Ishikawa (cell line): ENCODE data around the gene NSMCE4A.

Source experiments
- CEBPB ChIP-seq: IDR thresholded peaks from 2 replicates; pipeline ENCODE4 v1.6.1; 2012
- CREB1 ChIP-seq: IDR thresholded peaks from 2 replicates; pipeline ENCODE4 v1.6.1; 2012; ENCODE audit warnings: low read depth
- EGR1 ChIP-seq: IDR thresholded peaks from 2 replicates; pipeline ENCODE4 v1.6.1; 2012
- EP300 ChIP-seq: IDR thresholded peaks from 2 replicates; pipeline ENCODE4 v1.6.1; 2012; ENCODE audit warnings: borderline replicate concordance
- FOXM1 ChIP-seq: IDR thresholded peaks from 2 replicates; pipeline ENCODE4 v1.6.1; 2012; ENCODE audit warnings: low read depth, borderline replicate concordance
- NFIC ChIP-seq: IDR thresholded peaks from 2 replicates; pipeline ENCODE4 v1.6.1; 2012
- RAD21 ChIP-seq: IDR thresholded peaks from 2 replicates; pipeline ENCODE4 v1.6.1; 2012; ENCODE audit warnings: low read depth
- TAF1 ChIP-seq: IDR thresholded peaks from 2 replicates; pipeline ENCODE4 v1.6.1; 2012; ENCODE audit warnings: low read depth, mild to moderate bottlenecking
- TCF12 ChIP-seq: IDR thresholded peaks from 2 replicates; pipeline ENCODE4 v1.6.1; 2012; ENCODE audit warnings: low read depth
- TEAD4 ChIP-seq: IDR thresholded peaks from 2 replicates; pipeline ENCODE4 v1.6.1; 2012
- YY1 ChIP-seq: IDR thresholded peaks from 2 replicates; pipeline ENCODE4 v1.6.1; 2012; ENCODE audit warnings: low read depth
- ZBTB7A ChIP-seq: IDR thresholded peaks from 2 replicates; pipeline ENCODE4 v1.6.1; 2012; ENCODE audit warnings: low read depth
- TF ChIP-seq, protein P1 (sequence below): IDR thresholded peaks from 2 replicates; pipeline ENCODE4 v1.6.1; 2012
- TF ChIP-seq, protein P2 (sequence below): IDR thresholded peaks from 2 replicates; pipeline ENCODE4 v1.6.1; 2012; ENCODE audit warnings: low read depth, mild to moderate bottlenecking
- TF ChIP-seq, protein P3 (sequence below): IDR thresholded peaks from 2 replicates; pipeline ENCODE4 v1.6.1; 2012

NSMCE4A gene

DNA sequence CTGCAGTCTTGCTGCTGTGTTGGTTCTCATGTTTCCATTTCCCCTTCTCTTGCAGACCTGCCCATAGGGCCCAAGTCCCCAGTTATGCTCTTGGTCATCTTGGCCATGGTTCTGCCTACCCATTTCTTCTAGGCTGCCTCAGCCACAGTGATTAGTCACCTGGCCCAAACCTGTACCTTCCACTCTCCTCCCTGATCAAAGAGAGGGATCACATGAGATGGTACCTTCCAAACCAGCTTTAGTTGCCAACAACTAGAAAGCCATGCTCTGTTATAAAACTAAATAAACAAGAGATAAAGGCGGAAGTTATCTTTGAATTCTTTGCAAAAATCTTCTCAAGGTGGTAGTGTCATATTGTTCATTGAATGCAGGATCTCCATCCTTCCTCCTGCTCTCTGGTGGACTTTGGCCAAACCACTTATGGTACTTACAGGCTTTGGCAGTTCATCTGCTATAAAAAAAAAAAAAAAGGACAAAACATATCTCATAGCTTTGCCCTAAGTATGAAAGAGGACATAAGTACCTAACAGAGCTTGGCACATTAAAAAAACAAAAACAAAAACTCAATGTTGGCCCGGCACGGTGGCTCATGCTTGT is 39.7 kb upstream of the NSMCE4A start:
- TF ChIP-seq TCF12 (no peak), RAD21 (no peak), EP300 (no peak), CEBPB (no peak)
- TF ChIP-seq, protein P1, sequence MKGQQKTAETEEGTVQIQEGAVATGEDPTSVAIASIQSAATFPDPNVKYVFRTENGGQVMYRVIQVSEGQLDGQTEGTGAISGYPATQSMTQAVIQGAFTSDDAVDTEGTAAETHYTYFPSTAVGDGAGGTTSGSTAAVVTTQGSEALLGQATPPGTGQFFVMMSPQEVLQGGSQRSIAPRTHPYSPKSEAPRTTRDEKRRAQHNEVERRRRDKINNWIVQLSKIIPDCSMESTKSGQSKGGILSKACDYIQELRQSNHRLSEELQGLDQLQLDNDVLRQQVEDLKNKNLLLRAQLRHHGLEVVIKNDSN: no peak

DNA sequence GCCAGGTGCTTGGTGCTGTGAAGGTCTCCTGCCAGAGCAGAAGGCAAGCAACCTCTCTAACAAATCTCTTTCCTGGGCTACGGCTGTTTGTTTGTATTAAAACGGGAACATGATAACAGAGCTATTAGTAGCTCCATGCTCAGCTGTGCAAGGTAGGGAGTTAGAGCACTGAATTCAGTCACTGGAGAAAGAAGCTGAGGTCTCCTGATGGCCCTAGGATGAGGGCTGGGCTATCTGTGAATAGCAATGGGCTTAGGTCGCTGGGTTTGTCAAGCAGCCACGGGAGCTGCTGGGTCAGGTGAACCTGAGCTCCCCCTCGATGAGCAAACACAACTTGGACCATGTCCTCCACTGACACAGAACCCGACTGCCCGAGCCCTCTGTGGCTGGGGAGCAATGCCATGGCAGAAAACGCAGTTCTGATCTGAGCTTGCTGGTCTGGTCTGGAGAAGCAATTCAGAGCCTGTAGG is 38.3 kb upstream of the NSMCE4A start:
- TF ChIP-seq, protein P2, sequence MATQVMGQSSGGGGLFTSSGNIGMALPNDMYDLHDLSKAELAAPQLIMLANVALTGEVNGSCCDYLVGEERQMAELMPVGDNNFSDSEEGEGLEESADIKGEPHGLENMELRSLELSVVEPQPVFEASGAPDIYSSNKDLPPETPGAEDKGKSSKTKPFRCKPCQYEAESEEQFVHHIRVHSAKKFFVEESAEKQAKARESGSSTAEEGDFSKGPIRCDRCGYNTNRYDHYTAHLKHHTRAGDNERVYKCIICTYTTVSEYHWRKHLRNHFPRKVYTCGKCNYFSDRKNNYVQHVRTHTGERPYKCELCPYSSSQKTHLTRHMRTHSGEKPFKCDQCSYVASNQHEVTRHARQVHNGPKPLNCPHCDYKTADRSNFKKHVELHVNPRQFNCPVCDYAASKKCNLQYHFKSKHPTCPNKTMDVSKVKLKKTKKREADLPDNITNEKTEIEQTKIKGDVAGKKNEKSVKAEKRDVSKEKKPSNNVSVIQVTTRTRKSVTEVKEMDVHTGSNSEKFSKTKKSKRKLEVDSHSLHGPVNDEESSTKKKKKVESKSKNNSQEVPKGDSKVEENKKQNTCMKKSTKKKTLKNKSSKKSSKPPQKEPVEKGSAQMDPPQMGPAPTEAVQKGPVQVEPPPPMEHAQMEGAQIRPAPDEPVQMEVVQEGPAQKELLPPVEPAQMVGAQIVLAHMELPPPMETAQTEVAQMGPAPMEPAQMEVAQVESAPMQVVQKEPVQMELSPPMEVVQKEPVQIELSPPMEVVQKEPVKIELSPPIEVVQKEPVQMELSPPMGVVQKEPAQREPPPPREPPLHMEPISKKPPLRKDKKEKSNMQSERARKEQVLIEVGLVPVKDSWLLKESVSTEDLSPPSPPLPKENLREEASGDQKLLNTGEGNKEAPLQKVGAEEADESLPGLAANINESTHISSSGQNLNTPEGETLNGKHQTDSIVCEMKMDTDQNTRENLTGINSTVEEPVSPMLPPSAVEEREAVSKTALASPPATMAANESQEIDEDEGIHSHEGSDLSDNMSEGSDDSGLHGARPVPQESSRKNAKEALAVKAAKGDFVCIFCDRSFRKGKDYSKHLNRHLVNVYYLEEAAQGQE: no peak
- TF ChIP-seq CEBPB (no peak), TCF12 (no peak), YY1 (no peak), RAD21 (no peak), TEAD4 (no peak), ZBTB7A (no peak), EP300 (no peak), TAF1 (no peak), FOXM1 (no peak), CREB1 (no peak), EGR1 (no peak), NFIC (no peak)
- TF ChIP-seq, protein P3, sequence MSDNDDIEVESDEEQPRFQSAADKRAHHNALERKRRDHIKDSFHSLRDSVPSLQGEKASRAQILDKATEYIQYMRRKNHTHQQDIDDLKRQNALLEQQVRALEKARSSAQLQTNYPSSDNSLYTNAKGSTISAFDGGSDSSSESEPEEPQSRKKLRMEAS: no peak
- TF ChIP-seq, protein P1: no peak

DNA sequence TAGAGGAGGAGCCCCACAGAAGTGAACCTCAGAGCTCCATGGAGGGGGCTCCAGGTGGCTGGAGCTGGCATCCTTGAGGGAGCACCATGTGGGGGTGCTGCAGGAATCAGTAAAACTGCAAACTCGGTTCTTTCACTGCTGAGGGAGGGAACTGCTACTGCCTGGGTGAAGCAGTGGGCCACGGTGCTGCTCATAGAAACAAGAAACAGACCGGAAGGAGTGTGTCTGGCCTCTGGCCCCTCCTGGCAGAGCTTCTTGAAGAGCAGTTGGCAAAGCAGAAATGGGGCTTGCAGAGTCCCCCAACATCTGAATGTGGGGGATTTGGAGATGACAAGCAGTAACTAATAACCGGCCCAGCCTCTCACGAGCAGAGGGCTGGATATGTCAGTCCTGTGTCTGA is 37.7 kb upstream of the NSMCE4A start:
- no peak for TF ChIP-seq EP300
- no peak for TF ChIP-seq YY1
- TF ChIP-seq CEBPB: no peak
- no peak for TF ChIP-seq TAF1
- TF ChIP-seq, protein P3: no peak
- no peak for TF ChIP-seq EGR1
- TF ChIP-seq CREB1: no peak
- TF ChIP-seq, protein P1: no peak
- no peak for TF ChIP-seq TEAD4
- no peak for TF ChIP-seq NFIC
- TF ChIP-seq, protein P2: no peak
- TF ChIP-seq RAD21: no peak

DNA sequence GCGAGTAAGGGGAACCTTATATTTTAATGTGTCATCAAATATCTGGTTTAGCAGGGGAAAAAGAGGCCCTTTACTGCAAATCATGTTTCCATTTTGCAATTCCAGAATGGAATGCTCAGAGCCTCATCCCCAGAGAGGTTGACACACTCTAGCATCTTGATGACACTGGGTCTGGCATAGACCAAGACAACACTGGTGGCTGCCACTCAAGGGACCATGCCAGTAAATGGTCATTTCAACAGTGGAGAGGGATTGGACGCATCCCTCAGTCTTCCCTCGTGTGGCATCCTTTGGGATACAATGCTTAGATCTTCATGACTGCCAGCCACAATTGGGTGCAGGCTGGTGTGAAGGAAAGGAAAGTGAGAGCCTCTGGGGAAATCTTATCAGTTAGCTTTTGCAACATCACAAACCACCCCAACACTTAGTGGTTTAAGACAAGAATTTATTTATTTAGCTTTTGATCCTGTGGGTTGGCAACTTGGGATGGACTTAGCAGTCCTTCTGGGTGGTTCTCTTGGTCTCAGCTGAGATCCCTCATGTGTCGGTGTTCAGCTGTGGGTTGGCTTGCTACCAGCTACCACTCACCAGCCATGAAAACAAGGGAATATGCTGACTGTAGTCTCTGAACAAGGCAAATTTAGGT is 35.5 kb upstream of the NSMCE4A start:
- TF ChIP-seq EP300: no peak
- TF ChIP-seq ZBTB7A: no peak
- TF ChIP-seq RAD21: no peak
- TF ChIP-seq TEAD4: no peak
- TF ChIP-seq EGR1: no peak
- TF ChIP-seq CEBPB: no peak
- TF ChIP-seq, protein P2: no peak
- TF ChIP-seq, protein P3: no peak
- no peak for TF ChIP-seq NFIC
